HCEC 1CT (cell line): Measurements from ENCODE around the gene ACTL10.
A peak's percentile ranks its signal among the peaks of the same experiment; 100 is the strongest.

ENCODE experiments used
- DNase-seq: peaks from one replicate; pipeline ENCODE4 v3.0.0-alpha.2; 2017

ACTL10 gene

DNA sequence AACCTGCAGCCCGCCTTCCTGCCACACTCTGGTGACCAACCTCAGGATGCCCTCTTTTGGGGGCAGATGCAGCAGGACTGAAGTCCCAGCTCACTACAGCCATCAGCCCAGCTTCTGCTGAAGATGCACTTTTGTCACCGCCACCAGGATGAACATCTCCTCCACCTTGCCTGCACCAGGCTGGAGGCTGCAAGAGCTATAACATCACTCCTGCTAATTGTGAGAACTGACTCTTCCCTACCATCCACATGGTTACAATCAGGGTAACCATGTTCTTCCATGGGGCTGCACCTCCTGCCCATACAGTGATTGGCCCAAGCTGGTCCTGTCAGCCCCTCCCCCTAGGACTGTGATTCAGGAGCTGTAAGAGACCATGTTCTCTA lies 2.0 kb upstream of the ACTL10 start:
- no peak for DNase-seq

DNA sequence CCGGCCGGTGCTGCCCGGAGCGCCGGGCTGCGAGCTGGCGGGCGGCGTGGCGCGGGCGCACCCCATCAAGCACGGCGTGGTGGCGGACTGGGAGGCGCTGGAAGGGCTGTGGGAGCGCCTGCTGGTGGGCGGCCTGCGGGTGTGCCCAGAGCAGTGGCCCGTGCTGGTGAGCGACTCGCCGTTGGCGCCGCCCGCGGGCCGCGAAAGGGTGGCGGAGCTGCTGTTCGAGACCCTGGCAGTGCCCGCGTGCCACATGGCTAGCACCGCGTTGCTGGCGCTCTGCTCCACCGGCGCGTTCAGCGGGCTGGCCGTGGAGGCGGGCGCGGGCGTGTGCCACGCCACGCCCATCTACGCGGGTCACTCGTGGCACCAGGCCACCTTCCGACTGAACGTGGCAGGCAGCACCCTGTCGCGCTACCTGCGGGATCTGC lies 517 bp downstream of the ACTL10 start:
- DNase-seq = no peak

DNA sequence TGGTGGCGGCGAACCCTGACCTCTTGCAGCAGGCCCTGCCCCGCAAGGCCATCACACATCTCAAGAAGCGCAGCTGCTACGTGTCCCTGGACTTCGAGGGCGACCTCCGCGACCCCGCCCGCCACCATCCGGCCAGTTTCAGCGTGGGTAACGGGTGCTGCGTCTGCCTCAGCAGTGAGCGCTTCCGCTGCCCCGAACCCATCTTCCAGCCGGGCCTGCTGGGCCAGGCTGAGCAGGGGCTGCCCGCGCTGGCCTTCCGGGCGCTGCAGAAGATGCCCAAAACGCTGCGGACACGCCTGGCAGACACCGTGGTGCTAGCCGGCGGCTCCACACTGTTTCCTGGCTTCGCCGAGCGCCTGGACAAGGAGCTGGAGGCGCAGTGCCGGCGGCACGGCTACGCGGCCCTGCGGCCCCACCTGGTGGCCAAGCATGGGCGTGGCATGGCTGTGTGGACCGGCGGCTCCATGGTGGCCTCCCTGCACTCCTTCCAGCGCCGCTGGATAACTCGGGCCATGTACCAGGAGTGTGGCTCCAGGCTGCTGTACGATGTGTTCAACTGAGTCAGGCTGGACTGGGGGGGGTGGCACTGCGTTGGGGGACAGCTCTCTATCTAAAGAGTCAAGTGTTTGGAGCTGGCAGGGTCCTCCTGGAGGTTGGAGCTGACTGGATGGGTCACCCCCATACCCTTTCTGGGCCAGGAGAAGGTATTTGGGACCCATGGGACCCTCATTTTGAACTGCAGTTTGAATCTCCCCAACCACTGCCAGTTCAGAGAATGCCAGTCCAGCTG lies 1.1 kb downstream of the ACTL10 start:
- peak; percentile 79 for DNase-seq

- no peak for DNase-seq
Observed at GRCh38 chr20:33668466-33669155, 1.9 kb downstream of the ACTL10 start.

- no peak for DNase-seq
Observed at GRCh38 chr20:33669224-33669623, 2.5 kb downstream of the ACTL10 start.

DNA sequence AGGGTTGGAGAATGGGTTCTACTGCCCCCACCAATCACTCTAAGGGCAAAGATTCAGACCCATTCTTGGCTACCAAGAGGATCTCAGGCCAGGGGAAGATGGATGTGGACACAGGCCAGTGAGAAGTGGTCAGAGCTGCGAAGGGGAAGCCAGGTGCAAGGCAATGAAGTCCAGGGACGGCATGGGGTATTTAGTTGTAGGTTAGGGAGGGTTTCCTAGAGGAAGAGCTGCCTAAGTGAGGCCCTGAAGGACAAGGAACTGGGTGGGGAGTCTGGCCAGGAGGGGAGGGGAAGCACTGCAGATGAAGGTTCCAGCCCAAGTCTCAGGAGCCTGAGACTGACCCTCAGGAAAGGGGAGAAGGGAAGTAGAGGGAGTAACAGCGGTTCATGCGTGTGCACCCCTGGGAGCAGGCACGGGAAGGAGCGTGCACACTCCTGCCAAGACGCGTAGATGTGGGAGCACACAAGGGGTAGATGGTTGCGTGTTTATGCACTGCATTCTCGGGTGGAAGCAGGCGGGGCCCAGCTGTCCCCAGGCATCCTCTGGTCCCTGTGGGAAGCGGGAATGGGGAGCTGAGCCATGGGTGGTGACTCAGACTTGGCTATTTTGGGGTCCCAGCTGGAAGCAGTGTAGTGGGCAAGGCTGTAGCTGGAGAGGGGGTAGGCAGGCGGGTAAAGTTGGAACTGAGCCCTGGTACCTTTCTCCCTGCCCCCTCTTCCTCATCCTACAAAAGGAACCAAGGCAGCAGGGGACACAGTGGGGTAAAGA lies 3.3 kb downstream of the ACTL10 start:
- no peak for DNase-seq

GRCh38 chr20:33670715-33671499 lies 4.2 kb downstream of the ACTL10 start:
- DNase-seq = no peak

GRCh38 chr20:33671573-33672288 lies 5.0 kb downstream of the ACTL10 start:
- DNase-seq = no peak

- no peak for DNase-seq
Observed at GRCh38 chr20:33672426-33673113, 5.8 kb downstream of the ACTL10 start.

DNA sequence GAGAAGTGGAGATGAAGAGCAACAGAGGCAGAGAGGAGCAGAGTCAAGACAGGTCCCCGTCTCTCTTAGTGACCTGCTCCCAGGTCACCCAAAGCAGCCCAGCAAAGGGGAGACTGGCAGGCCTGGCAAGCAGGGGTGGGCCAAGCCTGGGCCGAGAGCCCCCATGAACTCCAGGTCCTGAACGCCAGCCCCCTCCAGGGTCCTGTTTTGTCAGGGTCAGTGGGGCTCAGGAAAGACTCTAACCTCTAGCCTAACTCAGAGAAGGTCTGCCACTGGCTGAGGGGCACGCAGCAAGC lies 6.3 kb downstream of the ACTL10 start:
- DNase-seq = no peak

GRCh38 chr20:33673410-33674293 lies 6.9 kb downstream of the ACTL10 start:
- no peak for DNase-seq

- DNase-seq = peak; percentile 73
Observed at GRCh38 chr20:33674294-33675135, 7.8 kb downstream of the ACTL10 start, which contains the start of gene NECAB3. Gene NECAB3 (minus strand): TSS chr20:33674428. CDS start chr20:33674352, 76 bp downstream.

DNA sequence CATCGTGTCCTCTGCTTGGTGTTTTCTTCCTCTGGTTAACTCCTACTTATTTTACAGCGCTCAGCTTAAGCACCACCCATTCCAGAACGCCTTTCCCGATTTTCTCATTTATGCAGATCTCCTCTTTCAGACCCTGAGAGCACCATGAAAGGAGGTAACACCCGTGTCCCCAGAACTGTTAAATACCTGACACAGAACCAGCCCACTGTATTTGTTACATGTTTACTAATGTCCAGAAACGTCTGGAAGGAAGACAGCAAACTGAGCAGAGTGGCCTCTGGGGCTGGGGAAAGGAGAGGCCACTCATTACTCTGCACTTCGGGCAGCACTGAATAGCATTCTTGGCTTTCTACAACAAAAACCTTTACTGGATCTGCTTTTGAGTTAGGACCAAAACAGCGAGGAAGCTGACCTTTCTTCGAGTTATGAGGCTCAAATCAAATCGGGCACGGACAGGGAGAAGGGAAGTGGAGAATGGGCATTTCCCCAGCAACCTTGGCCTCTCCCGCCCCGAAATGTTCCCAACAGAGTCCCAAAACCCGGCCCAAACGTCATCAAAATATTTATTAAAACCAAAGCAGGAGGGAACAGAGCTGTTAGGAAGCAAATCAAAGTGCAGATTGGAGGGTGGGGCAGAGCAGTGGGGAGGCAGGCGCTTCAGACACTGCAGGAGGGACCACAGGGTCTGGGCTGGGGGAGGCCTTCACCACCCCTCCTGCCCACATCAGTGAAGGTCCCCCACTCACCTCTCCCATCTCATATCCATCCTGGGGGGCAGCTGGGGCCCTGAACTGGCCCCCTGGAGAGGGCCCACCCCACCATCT lies 8.6 kb downstream of the ACTL10 start:
- DNase-seq = no peak

DNA sequence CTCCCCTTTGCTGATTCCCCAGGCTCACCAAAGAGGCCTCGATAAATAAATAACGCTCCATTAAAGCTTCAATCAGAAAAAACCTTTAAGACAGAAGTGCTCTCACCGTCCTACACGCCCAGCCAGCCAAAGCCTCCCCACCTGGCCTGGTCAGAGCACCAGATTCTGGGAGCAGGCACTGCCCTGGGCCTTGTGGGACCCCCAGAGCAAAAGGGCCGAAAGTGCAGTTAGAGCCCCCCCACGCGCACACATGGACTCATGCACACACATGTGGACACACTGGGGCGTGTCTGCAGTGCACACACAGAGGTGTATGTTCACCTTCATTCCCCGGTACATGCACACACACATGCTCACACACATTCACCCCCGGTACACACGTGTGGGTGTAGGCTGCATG lies 9.4 kb downstream of the ACTL10 start:
- no peak for DNase-seq

DNA sequence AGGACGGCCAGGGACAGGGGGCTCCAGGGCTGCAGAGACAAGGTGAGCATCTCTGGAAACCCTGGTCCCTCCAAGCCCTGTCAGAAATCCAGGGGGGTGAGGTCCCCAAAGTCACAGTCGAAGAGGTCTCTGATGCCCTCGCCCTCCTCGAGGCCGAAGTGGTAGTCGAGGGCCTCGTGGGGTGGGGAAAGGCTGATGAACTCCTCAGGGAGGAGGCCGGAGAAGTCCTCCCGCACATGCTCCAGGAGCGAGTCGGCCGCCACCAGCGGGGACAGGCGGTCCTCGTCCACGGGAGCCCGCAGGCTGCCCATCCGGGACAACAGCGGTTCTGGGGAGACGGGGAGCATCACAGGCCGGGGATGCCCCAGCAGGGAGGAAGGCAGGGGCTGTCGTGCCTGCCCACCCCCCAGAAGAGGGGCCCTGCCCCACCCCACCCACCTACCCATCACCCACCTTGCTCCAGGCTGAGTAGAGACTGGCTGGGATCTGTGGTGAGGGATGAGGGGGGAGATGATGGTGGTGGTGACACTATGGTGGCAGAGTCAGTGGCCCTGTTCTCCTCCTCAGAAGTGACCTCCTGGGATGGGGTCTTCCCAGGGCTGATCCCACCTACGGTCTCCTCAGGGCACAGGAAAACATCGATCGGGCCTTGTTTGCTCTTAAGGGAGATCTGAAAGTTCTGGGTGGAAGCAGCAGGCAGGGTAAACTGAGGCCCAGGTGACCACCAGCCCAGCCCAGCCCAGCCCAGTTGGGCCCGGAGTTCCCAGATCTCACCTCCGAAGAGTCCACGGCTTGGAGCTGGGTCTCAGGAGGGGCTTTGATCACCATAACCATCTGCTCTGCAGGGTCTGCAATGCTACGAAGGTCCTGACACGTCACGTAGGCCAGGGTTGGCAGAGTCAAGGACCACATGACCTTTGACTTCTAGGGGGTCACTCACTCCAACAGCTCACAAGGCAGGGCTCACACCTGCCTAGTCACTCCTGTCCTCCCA lies 10.2 kb downstream of the ACTL10 start:
- no peak for DNase-seq

DNA sequence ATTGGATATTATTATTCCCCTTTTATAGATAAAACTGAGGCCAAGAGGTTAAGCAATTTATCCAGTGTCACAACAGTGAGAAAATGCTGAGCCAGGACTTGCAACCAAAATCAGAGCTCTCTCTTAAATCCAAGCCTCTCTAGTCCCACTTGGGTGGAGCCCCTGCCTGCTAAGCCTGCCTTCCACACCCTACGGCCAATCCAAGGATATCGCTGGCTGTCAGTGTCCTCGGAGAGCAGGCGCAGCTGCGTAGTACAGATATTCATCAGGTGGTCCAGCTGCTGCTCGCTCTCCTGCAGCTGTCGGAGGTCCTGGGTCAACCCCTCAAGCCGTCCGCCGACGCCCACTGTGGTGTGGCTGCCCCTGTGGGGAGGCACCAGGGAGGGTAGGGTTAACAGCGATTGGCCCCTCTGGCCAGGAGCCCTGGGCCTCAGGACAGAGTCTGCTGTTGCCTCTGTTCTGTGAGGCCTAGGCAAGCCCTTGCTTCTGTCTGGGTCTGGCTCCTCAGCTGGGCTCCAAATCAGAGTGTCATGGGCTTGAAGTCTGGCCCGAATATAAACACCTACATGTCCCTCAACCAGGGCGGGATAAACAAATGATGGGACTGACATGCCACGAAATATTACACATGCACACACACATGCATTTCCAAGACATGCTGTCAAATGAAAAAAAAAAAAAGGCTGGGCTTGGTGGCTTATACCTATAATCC lies 11.4 kb downstream of the ACTL10 start:
- DNase-seq = no peak
